Measurements from ENCODE around the gene ATP1A2. TPM values are rescaled to one million over a fixed set of nuclear protein-coding genes. Genes with fewer than 3 reads are reported as not detected.

The ATP1A2 gene
- total RNA-seq, 1 experiment from 2014 or later = 23.2 TPM

DNA sequence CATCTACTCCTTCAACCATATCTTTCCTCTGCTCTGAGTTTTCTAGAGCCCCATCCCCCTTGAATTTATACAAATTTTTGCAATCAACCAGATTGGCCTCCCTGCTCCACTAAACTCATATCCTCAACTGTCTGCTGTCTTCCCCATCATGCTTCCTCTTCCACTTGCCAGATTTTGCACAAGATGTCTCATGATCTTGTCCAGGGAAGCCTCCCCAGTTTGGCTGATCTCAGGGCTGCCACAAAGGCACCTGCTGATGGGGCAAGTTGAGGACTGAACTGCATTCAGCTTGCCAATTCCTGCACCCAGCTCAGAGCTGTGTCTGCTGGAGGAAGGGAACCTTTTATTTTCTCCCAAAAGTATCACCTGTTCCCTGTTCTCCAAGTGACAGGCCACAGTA lies 38.1 kb upstream of the ATP1A2 start:
- CTCF ChIA-PET = interaction anchor here (0.5 to 29.5 kb wide), 20 partner anchors 9 to 248 kb away, joined by 3 to 978 read pairs (median 11); partner anchors contain the start of genes IGSF8, KCNJ10 and PIGM
- H3K27ac Mint-ChIP-seq = no peak overlapping the region
- ATAC-seq = no peak

More for the DNA sequence above, 38.1 kb upstream of the ATP1A2 start:
- H3K27me3 Mint-ChIP-seq (ENCODE audit: low read depth) = peaks cover 82% of the 10 kb centered on the region
- no peaks in the 10 kb centered on the region for H3K9me3 Mint-ChIP-seq
- no peak overlapping the region for H3K4me3 Mint-ChIP-seq
- POLR2A ChIA-PET = interaction anchor here (0.6 to 1.3 kb wide), 2 partner anchors 10 to 15 kb away, joined by 3 to 5 read pairs; no protein-coding TSS in a partner anchor
- no peak for DNase-seq (ENCODE audit: low spot score)
- TF ChIP-seq NFYB (CRISPR knock-in tag; conservative IDR thresholded peaks at IDR 0.05; ENCODE audit: low read depth) = no peak
- no peak for TF ChIP-seq SMAD4 (CRISPR knock-in tag; IDR thresholded peaks at IDR 0.05)
- TF ChIP-seq, protein P1, sequence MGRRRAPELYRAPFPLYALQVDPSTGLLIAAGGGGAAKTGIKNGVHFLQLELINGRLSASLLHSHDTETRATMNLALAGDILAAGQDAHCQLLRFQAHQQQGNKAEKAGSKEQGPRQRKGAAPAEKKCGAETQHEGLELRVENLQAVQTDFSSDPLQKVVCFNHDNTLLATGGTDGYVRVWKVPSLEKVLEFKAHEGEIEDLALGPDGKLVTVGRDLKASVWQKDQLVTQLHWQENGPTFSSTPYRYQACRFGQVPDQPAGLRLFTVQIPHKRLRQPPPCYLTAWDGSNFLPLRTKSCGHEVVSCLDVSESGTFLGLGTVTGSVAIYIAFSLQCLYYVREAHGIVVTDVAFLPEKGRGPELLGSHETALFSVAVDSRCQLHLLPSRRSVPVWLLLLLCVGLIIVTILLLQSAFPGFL (CRISPR knock-in tag; IDR thresholded peaks at IDR 0.05; ENCODE audit: borderline replicate concordance) = no peak
- TF ChIP-seq, protein P2, sequence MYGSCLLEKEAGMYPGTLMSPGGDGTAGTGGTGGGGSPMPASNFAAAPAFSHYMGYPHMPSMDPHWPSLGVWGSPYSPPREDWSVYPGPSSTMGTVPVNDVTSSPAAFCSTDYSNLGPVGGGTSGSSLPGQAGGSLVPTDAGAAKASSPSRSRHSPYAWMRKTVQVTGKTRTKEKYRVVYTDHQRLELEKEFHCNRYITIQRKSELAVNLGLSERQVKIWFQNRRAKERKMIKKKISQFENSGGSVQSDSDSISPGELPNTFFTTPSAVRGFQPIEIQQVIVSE (CRISPR knock-in tag; IDR thresholded peaks at IDR 0.05; ENCODE audit: borderline replicate concordance) = no peak
- TF ChIP-seq CREB1 (CRISPR knock-in tag; IDR thresholded peaks at IDR 0.05) = no peak
- TF ChIP-seq GRHL2 (CRISPR knock-in tag; IDR thresholded peaks at IDR 0.05; ENCODE audit: insufficient replicate concordance, severe bottlenecking) = no peak
- TF ChIP-seq, protein P3, sequence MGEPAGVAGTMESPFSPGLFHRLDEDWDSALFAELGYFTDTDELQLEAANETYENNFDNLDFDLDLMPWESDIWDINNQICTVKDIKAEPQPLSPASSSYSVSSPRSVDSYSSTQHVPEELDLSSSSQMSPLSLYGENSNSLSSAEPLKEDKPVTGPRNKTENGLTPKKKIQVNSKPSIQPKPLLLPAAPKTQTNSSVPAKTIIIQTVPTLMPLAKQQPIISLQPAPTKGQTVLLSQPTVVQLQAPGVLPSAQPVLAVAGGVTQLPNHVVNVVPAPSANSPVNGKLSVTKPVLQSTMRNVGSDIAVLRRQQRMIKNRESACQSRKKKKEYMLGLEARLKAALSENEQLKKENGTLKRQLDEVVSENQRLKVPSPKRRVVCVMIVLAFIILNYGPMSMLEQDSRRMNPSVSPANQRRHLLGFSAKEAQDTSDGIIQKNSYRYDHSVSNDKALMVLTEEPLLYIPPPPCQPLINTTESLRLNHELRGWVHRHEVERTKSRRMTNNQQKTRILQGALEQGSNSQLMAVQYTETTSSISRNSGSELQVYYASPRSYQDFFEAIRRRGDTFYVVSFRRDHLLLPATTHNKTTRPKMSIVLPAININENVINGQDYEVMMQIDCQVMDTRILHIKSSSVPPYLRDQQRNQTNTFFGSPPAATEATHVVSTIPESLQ (CRISPR knock-in tag; IDR thresholded peaks at IDR 0.05) = no peak
- TF ChIP-seq, protein P4, sequence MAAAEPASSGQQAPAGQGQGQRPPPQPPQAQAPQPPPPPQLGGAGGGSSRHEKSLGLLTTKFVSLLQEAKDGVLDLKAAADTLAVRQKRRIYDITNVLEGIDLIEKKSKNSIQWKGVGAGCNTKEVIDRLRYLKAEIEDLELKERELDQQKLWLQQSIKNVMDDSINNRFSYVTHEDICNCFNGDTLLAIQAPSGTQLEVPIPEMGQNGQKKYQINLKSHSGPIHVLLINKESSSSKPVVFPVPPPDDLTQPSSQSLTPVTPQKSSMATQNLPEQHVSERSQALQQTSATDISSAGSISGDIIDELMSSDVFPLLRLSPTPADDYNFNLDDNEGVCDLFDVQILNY (CRISPR knock-in tag; IDR thresholded peaks at IDR 0.05) = no peak
- TF ChIP-seq, protein P5, sequence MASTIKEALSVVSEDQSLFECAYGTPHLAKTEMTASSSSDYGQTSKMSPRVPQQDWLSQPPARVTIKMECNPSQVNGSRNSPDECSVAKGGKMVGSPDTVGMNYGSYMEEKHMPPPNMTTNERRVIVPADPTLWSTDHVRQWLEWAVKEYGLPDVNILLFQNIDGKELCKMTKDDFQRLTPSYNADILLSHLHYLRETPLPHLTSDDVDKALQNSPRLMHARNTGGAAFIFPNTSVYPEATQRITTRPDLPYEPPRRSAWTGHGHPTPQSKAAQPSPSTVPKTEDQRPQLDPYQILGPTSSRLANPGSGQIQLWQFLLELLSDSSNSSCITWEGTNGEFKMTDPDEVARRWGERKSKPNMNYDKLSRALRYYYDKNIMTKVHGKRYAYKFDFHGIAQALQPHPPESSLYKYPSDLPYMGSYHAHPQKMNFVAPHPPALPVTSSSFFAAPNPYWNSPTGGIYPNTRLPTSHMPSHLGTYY (CRISPR knock-in tag; IDR thresholded peaks at IDR 0.05) = no peak
- TF ChIP-seq, protein P6, sequence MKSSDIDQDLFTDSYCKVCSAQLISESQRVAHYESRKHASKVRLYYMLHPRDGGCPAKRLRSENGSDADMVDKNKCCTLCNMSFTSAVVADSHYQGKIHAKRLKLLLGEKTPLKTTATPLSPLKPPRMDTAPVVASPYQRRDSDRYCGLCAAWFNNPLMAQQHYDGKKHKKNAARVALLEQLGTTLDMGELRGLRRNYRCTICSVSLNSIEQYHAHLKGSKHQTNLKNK (CRISPR knock-in tag; IDR thresholded peaks at IDR 0.05) = no peak
- TF ChIP-seq ELF4 (CRISPR knock-in tag; IDR thresholded peaks at IDR 0.05; ENCODE audit: low read depth) = no peak
- TF ChIP-seq ZNF671 (CRISPR knock-in tag; IDR thresholded peaks at IDR 0.05) = no peak
- TF ChIP-seq ETV6 (CRISPR knock-in tag; IDR thresholded peaks at IDR 0.05) = no peak
- TF ChIP-seq EMX1 (CRISPR knock-in tag; IDR thresholded peaks at IDR 0.05) = no peak
- TF ChIP-seq, protein P7, sequence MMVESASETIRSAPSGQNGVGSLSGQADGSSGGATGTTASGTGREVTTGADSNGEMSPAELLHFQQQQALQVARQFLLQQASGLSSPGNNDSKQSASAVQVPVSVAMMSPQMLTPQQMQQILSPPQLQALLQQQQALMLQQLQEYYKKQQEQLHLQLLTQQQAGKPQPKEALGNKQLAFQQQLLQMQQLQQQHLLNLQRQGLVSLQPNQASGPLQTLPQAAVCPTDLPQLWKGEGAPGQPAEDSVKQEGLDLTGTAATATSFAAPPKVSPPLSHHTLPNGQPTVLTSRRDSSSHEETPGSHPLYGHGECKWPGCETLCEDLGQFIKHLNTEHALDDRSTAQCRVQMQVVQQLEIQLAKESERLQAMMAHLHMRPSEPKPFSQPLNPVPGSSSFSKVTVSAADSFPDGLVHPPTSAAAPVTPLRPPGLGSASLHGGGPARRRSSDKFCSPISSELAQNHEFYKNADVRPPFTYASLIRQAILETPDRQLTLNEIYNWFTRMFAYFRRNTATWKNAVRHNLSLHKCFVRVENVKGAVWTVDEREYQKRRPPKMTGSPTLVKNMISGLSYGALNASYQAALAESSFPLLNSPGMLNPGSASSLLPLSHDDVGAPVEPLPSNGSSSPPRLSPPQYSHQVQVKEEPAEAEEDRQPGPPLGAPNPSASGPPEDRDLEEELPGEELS (CRISPR knock-in tag; IDR thresholded peaks at IDR 0.05) = no peak
- TF ChIP-seq, protein P8, sequence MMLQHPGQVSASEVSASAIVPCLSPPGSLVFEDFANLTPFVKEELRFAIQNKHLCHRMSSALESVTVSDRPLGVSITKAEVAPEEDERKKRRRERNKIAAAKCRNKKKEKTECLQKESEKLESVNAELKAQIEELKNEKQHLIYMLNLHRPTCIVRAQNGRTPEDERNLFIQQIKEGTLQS (CRISPR knock-in tag; conservative IDR thresholded peaks at IDR 0.05) = no peak
- TF ChIP-seq, protein P9, sequence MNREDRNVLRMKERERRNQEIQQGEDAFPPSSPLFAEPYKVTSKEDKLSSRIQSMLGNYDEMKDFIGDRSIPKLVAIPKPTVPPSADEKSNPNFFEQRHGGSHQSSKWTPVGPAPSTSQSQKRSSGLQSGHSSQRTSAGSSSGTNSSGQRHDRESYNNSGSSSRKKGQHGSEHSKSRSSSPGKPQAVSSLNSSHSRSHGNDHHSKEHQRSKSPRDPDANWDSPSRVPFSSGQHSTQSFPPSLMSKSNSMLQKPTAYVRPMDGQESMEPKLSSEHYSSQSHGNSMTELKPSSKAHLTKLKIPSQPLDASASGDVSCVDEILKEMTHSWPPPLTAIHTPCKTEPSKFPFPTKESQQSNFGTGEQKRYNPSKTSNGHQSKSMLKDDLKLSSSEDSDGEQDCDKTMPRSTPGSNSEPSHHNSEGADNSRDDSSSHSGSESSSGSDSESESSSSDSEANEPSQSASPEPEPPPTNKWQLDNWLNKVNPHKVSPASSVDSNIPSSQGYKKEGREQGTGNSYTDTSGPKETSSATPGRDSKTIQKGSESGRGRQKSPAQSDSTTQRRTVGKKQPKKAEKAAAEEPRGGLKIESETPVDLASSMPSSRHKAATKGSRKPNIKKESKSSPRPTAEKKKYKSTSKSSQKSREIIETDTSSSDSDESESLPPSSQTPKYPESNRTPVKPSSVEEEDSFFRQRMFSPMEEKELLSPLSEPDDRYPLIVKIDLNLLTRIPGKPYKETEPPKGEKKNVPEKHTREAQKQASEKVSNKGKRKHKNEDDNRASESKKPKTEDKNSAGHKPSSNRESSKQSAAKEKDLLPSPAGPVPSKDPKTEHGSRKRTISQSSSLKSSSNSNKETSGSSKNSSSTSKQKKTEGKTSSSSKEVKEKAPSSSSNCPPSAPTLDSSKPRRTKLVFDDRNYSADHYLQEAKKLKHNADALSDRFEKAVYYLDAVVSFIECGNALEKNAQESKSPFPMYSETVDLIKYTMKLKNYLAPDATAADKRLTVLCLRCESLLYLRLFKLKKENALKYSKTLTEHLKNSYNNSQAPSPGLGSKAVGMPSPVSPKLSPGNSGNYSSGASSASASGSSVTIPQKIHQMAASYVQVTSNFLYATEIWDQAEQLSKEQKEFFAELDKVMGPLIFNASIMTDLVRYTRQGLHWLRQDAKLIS (CRISPR knock-in tag; IDR thresholded peaks at IDR 0.05; ENCODE audit: borderline replicate concordance) = no peak
- no peaks in the 10 kb centered on the region for H3K4me1 Mint-ChIP-seq
- no peaks in the 10 kb centered on the region for H3K36me3 Mint-ChIP-seq

Measured in WTC11 (cell line).